DND-41 (cell line): ENCODE data around the gene C1QTNF5.

Experiments used
- ATAC-seq: fragments of 200-7000 bp; cut with Tn5 transposase; 3 replicates; pipeline ENCODE4 v1.9.1; 2021; ENCODE audit warnings: low read depth; ENCODE audit not compliant: insufficient read depth
- DNase-seq: peaks from one replicate; pipeline ENCODE4 v3.0.0-alpha.2; 2020
- H2AFZ ChIP-seq: 2 replicates; pipeline ENCODE4 v1.6.0; 2012; ENCODE audit warnings: low read depth, low read length
- H3K27ac ChIP-seq: 2 replicates; pipeline ENCODE4 v1.5.1; 2012; ENCODE audit warnings: low read length, inconsistent platforms
- H3K27me3 ChIP-seq: fragments of 200-600 bp; sonication (generic); 2 replicates; pipeline ENCODE4 v1.6.0; 2012; ENCODE audit warnings: low read length, mild to moderate bottlenecking, inconsistent platforms; ENCODE audit not compliant: insufficient read depth, poor library complexity
- H3K36me3 ChIP-seq: 2 replicates; pipeline ENCODE4 v1.5.1; 2012; ENCODE audit warnings: low read length, inconsistent platforms; ENCODE audit not compliant: insufficient read depth
- H3K4me1 ChIP-seq: 2 replicates; pipeline ENCODE4 v1.5.1; 2012; ENCODE audit warnings: mild to moderate bottlenecking, low read length; ENCODE audit not compliant: insufficient read depth
- H3K4me2 ChIP-seq: 2 replicates; pipeline ENCODE4 v1.6.0; 2012; ENCODE audit warnings: mild to moderate bottlenecking, moderate library complexity, low read length, inconsistent platforms; ENCODE audit not compliant: insufficient read depth
- H3K4me3 ChIP-seq, 2 experiments: fragments of 200-600 bp in 1 of 2; shearing (Covaris generic) in 1 of 2; 2 replicates each; pipeline ENCODE4 v1.5.1; 2012 to 2016; ENCODE audit warnings: inconsistent platforms in 2 of 2, low read length in 2 of 2, mild to moderate bottlenecking in 2 of 2, low read depth in 1 of 2, moderate library complexity in 1 of 2
- H3K79me2 ChIP-seq: 2 replicates; pipeline ENCODE4 v1.6.0; 2012; ENCODE audit warnings: low read length, inconsistent platforms; ENCODE audit not compliant: insufficient read depth
- H3K9ac ChIP-seq: 2 replicates; pipeline ENCODE4 v1.6.0; 2012; ENCODE audit warnings: low read depth, mild to moderate bottlenecking, inconsistent platforms, low read length, moderate library complexity
- H3K9me3 ChIP-seq: 2 replicates; pipeline ENCODE4 v1.5.1; 2012; ENCODE audit warnings: low read length, moderate library complexity, mild to moderate bottlenecking, inconsistent platforms; ENCODE audit not compliant: insufficient read depth, severe bottlenecking
- H4K20me1 ChIP-seq: 2 replicates; pipeline ENCODE4 v1.6.0; 2012; ENCODE audit warnings: low read length; ENCODE audit not compliant: insufficient read depth
- CTCF ChIP-seq: IDR thresholded peaks from 2 replicates; pipeline ENCODE4 v1.5.1; 2012; ENCODE audit warnings: borderline replicate concordance, low read length, moderate library complexity, mild to moderate bottlenecking; ENCODE audit not compliant: poor library complexity, severe bottlenecking; ENCODE audit errors: extremely low read depth
- EZH2 ChIP-seq: IDR thresholded peaks from 3 replicates; pipeline ENCODE4 v1.6.1; 2012; ENCODE audit warnings: borderline replicate concordance, low read depth, mild to moderate bottlenecking, moderate library complexity, low read length, inconsistent platforms; ENCODE audit not compliant: severe bottlenecking

Gene C1QTNF5

DNA sequence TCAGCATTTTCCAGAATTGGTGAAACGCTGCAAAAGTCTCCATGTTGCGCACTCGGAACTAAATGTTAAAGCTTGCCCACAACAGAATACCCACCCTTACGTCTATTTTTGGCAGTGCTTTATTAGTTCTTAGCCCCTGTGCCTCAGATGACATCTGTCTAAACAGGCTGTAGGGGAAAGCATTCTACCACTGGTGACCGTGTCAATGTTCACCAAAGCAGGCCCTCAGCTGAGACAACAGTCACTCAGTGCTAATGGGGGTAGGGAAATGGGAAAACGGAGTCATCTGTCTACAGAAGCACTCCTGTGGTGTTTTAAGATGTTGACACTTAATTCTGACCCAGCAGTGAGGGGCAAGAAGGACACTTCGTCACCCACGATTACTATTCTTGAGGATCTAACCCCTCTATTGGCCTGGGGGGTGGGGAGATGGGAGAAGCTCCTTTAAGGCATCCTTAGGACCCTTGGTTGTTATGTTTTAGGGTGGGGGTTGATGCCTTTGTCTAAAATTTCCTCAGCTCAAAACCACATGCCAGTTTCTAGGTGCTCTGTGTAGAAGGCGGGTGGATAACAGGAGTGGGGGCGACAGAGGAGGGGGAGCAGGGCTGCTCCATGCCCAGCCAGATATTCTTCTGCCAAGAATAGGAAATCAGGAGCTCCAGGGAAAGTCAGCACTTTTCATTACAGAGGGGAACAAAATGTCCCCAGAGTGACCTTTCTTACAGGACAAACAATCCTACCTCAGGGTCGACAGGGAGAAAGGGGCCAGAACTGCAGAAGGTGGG is 21.4 kb upstream of the C1QTNF5 start:
- Histone ChIP-seq H3K36me3 (no peaks in the 10 kb centered on the region), H4K20me1 (peaks cover 4% of the 10 kb centered on the region; the same call in 1 of the 2 replicates), H3K4me3 (no peak overlapping the region), H3K4me2 (no peak overlapping the region), H3K4me1 (no peaks in the 10 kb centered on the region), H3K79me2 (no peaks in the 10 kb centered on the region), H3K9ac (no peak overlapping the region), H3K27ac (no peak overlapping the region), H3K27me3 (peaks cover 29% of the 10 kb centered on the region), H2AFZ (no peak overlapping the region), H3K9me3 (no peaks in the 10 kb centered on the region)
- no peak for TF ChIP-seq CTCF
- no peak for TF ChIP-seq EZH2
- ATAC-seq: no peak
- DNase-seq: no peak

DNA sequence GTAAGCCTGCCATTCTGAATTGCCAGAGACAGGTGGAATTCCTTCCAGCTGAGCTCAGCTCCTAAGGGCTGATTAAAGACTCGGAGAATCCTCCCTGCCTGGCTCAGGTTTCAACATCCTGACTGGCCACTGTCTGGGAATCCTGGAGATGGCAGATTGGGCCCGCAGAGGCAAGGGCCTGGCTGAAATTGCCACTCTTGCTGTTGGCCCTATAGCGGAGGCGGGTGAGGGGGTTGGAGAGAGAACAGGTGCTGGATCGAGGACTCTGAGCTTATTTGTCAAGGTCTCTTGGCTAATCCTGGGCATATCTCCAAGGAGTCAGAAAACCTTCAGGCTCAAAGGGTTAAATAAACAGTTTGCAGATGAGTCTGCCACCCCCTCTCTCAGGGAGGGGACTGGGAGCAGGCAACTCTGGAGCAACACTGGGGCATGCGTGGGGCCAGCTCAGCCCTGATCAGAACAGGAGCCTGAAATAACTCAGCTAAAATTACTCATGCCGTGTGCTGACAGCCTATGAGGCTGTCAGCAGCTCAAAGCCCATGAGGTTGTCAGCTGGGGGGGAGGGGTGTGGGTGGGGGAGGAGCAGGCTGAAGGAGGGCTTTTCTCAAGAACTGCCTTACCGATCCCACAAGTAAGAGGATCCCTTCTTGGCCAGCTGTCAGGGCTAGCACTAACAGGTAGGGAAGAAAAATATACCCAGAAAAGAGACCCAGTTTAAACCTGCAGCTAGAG is 20.5 kb upstream of the C1QTNF5 start:
- no peak overlapping the region for H3K27ac ChIP-seq
- H3K27me3 ChIP-seq: peaks cover 29% of the 10 kb centered on the region
- H3K79me2 ChIP-seq: no peaks in the 10 kb centered on the region
- no peak overlapping the region for H2AFZ ChIP-seq
- ATAC-seq: no peak
- peaks cover 4% of the 10 kb centered on the region; the same call in 1 of the 2 replicates for H3K4me1 ChIP-seq
- no peaks in the 10 kb centered on the region for H3K36me3 ChIP-seq
- no peak overlapping the region for H3K9ac ChIP-seq
- no peak for DNase-seq
- H3K4me2 ChIP-seq: no peak overlapping the region
- peaks cover 4% of the 10 kb centered on the region; the same call in 1 of the 2 replicates for H4K20me1 ChIP-seq
- TF ChIP-seq CTCF: no peak
- TF ChIP-seq EZH2: no peak
- H3K9me3 ChIP-seq: no peaks in the 10 kb centered on the region
- no peak overlapping the region for H3K4me3 ChIP-seq

DNA sequence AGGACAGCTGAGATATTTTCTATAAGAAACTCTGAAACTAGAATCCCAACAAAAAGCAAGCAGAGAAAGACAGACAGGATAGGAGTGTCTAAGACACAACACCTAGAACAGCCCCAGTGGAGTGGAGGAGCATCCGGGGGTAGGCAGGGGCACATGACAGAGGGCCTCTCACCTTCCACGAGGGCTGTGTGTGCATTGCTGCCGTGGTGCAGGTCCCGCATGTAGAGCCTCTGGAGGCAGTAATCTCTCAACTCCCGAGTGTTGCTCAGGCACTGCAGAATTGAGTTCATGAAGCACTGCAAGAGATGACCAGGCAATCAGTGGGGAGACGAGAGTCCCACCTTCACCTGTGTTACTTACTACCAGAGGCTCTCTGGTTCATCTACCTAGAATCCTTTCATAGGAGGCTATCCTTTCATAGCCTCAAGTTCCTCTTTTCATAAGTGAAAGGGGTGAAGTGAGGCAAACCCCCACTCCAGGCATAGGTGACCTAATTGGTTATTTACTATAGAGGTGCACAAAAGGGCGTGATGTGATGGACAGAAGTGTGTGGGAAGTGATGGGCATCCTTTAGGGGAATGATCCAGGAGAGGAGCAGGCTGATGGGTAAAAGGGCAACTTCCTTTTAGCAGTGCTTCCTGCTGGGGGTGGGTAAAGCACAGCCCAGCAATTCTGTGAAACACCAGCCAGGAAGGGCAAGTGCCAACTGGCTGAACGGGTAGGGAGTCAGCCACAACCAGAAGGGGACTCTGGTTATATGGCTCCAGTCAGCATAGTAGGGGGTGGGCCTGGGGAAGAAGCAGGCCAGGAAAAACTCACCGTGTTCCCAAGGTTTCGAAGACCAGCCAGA is 18.9 kb upstream of the C1QTNF5 start:
- ATAC-seq (no peak), DNase-seq (no peak)
- no peak overlapping the region for H3K4me3 ChIP-seq
- H3K9me3 ChIP-seq: no peaks in the 10 kb centered on the region
- TF ChIP-seq CTCF: no peak
- H3K79me2 ChIP-seq: no peaks in the 10 kb centered on the region
- H3K9ac ChIP-seq: no peak overlapping the region
- H3K36me3 ChIP-seq: no peaks in the 10 kb centered on the region
- H2AFZ ChIP-seq: no peak overlapping the region
- H3K4me1 ChIP-seq: peaks cover 8% of the 10 kb centered on the region; the same call in 1 of the 2 replicates
- H3K27me3 ChIP-seq: peaks cover 38% of the 10 kb centered on the region
- H4K20me1 ChIP-seq: peaks cover 4% of the 10 kb centered on the region; the same call in 1 of the 2 replicates
- H3K4me2 ChIP-seq: no peak overlapping the region
- no peak overlapping the region for H3K27ac ChIP-seq
